GM19452 (cell line): ENCODE results near the gene RNF208.

Source experiments
- ATAC-seq: cut with Tn5 transposase; IDR thresholded peaks from one replicate; pipeline ENCODE4 v1.9.1; 2021; ENCODE audit not compliant: unreplicated experiment

The RNF208 gene

GRCh38 chr9:137178201-137178938 lies 43.7 kb downstream of the RNF208 start:
- ATAC-seq: no peak

GRCh38 chr9:137176302-137177182 lies 45.5 kb downstream of the RNF208 start:
- no peak for ATAC-seq

DNA sequence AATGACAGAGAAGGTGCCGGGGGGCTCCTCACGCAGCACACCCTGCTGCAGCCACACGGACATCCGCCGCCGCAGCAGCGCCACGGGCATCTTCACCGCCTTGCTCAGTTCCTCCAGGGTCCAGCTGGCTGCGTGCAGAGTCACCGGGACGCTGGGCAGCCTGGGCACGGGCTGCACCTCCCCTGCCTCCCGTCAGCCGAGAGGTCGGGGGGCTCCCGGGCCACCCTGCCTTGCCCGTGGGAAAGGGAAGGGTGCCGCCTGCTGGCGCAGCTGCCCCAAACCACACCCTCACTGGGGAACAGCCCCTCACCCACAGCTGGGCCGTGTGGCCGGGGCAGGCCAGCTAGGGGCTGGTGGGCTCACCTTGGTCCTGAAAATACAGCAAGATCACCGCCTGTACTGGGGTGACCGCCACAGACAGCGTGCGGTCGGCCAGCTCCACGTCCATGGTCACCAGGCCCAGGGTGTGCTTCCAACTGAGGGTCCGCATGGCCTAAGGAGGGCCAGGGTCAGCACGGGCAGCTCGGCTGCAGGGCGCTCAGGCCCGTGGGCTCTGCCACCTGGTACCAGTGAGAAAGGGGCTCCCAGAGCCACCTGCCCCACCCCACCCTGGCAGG lies 46.6 kb downstream of the RNF208 start:
- no peak for ATAC-seq

- ATAC-seq: no peak
Measured at GRCh38 chr9:137174722-137175293, 47.2 kb downstream of the RNF208 start.

- no peak for ATAC-seq
Measured at GRCh38 chr9:137173796-137174664, 48.0 kb downstream of the RNF208 start.

DNA sequence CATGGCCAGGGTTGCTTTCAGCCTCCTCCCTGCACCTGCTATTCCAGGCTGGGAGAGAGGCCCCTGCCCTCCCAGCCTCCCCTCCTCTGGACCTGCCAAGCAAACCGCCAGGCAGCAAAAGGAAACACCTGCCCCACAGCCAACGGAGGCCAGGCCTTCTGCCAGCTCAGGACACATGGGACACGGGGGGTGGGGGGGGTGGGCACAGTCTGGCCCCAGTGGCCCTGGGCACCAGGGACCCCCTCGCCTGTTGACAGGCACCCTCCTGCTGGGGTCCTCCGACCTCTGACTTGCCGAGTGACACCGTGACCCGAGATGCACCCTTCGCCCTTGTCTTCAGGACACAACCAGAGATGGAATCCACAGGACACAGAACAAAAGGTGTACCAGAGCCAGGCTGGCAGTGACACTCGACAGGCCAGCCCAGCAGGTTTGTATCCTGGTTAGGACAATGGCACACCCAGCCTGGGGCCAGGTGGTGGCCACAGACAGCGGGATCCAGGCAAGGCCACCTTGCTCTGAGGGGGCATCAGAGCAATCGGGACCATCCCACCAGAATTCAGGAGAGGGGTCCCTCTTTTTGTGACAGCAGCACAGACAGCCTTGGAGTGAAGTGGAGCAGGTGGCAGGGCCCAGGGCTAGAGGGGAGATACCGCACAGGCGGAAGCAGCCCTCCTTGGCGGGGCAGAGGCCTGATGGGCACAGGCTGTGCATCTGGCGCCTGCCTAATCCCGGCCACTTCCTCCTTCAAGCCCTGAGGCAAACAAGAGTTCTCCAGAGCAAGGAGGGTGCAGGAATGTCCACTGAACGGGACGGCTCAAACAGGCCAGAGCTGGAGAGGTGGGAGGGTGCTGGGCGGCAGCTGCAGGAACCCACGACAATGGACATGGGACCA lies 48.9 kb downstream of the RNF208 start:
- no peak for ATAC-seq

DNA sequence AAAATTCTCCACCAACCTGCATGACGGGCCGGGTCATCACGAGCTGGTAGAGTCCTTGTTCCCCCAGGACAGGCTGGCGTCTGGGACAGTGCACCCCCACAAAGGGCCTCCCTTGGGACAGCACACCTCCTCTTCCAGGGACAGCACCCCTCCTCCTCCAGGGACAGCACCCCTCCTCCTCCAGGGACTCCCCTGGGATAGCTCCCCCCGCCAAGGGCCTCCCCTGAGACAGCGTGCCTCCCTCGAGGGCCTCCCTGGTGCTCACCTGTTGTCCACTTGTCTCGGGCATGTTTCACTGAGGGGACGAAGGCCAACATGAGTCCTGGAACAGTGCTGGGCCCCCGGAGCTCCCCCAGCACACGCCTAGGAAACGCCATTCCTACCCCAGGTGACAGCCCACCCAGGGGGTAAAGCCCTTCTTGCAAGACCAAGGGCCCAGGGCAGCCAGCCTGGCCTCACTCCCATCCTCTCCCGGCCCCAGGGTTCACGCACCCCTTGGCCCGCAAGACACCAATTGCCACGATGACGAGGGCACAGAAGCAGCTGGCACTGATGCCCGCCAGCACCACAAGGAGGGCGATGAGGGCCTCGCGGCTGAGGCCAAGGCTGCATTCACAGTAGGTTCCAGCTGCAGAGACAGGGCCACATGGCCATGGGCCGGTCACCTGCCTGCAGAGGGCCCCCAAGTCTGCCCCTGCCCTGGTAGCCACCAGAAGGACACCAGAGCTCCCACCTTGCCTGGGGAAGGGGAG lies 50.7 kb downstream of the RNF208 start:
- ATAC-seq: no peak

GRCh38 chr9:137170486-137171148 lies 51.4 kb downstream of the RNF208 start:
- ATAC-seq: no peak
